IPS-20b (cell line): Measurements from ENCODE around the gene SKI.
A peak's percentile ranks its signal among the peaks of the same experiment; 100 is the strongest.

Experiments
- H3K27ac ChIP-seq: one replicate; pipeline ENCODE4 v1.5.1; 2013; ENCODE audit warnings: low read length
- H3K27me3 ChIP-seq: 2 replicates; pipeline ENCODE4 v1.6.1; 2013; ENCODE audit warnings: mild to moderate bottlenecking, low read length, inconsistent platforms; ENCODE audit not compliant: insufficient read depth
- H3K36me3 ChIP-seq: 2 replicates; pipeline ENCODE4 v1.6.1; 2013; ENCODE audit warnings: low read depth, mild to moderate bottlenecking, inconsistent platforms, low read length, moderate library complexity; ENCODE audit not compliant: insufficient read depth
- H3K4me1 ChIP-seq: 2 replicates; pipeline ENCODE4 v1.6.1; 2013; ENCODE audit warnings: mild to moderate bottlenecking, control low read depth, inconsistent platforms, low read length, moderate library complexity; ENCODE audit not compliant: insufficient read depth
- H3K4me3 ChIP-seq: 2 replicates; pipeline ENCODE4 v1.5.1; 2013; ENCODE audit warnings: mild to moderate bottlenecking, low read length, inconsistent platforms
- H3K9ac ChIP-seq: 2 replicates; pipeline ENCODE4 v1.6.1; 2013; ENCODE audit warnings: low read depth, mild to moderate bottlenecking, inconsistent platforms, low read length, moderate library complexity
- H3K9me3 ChIP-seq: 2 replicates; pipeline ENCODE4 v1.6.1; 2013; ENCODE audit warnings: mild to moderate bottlenecking, low read depth, low read length, inconsistent platforms; ENCODE audit not compliant: insufficient read depth

Gene SKI

DNA sequence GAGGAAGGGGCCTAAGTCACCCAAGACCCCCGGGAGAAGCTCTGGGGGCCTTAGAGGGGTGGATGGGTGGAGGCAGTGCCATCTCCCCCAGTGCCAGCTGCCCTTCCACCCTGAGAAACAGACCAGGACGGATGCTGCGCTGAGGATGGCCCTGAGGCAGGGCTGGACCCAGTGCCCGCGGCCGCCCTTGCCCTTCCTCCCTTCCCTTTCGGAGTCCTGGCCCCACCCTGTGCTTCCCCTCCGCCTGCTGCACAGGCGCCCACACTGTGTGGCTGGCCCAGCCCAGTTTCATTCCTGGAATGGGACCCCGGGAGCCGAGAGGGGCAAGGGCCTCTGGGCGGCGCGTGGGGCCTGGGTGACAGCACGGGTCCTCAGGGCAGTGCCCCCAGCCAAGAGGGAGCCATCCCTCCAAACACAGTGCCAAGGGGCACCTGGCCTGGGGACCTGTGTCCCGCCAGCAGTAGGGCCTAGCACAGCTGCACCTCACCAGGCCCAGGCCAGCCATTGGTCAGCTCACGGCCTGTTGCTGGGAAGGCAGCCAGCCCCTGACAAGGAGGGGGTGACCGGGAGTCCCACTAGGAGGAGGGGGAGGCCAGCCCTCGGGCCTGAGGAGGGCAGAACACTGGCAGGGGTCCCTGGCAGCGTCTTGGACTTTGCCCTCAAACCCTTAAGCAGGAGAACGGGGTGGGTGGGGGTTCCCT lies 13.4 kb upstream of the SKI start:
- Histone ChIP-seq H3K9me3 (no peaks in the 10 kb centered on the region), H3K4me3 (no peak overlapping the region), H3K9ac (no peak overlapping the region), H3K4me1 (no peaks in the 10 kb centered on the region; the same call in 1 of the 2 replicates), H3K27ac (no peak overlapping the region), H3K36me3 (no peaks in the 10 kb centered on the region), H3K27me3 (no peaks in the 10 kb centered on the region)

DNA sequence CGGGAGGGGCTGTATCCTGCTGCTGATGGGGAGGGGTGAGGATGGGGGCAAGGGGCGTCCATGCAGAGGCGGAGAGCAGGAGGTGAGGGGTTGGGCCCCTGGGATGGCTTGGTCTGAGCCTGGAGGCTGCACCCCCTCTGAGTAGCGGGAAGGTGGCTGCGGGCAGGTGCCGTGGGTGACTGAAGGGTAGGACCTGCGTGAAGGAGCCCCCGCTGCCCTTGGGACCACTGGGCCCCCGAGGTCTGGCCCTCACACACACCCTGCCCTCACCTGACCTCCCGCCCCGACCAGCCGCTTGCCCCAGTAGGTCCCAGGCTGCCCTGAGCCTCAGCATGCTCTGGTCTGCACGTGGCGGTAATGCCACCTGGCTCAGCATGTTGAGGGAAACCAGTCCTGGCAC lies 12.8 kb upstream of the SKI start:
- Histone ChIP-seq H3K27me3 (no peaks in the 10 kb centered on the region), H3K4me1 (no peaks in the 10 kb centered on the region; the same call in 1 of the 2 replicates), H3K36me3 (no peaks in the 10 kb centered on the region), H3K4me3 (no peak overlapping the region), H3K9me3 (no peaks in the 10 kb centered on the region), H3K9ac (no peak overlapping the region), H3K27ac (no peak overlapping the region)

DNA sequence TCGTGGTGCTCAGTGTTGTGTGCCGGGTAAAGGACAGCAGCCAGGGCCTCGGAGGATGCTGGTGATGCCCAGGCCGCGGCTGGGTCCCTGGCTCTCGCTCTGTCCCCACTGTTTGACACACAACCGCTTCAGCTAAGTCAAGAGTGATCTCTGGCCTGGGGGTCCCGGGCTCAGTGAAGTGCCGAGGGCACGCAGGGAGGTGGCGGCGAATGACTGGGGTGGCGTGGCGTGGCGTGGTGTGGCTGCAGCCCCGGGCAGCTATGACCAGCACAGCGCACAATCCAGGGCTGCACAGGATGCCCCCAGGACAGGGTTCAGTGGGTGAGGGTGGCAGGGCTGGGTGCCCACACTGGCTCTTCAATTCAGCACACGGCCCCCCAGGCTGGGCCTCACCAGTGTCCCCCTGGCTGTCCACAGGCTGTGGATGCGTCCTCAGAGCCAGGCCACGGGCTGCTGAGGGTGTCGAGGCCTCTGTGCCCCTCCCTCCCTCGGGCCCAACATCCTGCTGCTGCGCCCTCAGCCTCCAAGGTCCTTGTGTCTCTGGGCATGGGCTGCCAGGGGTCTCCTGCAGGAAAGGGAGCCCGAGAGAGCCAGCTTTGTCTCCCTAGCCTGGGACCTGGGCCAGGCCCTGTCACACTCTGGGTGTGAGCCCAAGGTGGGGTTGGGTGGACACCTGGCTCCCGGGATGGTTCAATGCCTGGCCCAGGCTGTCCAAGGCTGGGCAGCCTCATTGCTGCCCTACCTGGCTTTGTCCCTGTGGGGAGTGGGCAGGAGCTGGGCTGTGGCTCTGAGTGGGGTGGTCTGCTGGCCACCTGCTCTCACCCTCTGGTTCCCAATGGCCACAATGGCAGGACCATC lies 12.0 kb upstream of the SKI start:
- H3K27ac ChIP-seq: no peak overlapping the region
- H3K36me3 ChIP-seq: no peaks in the 10 kb centered on the region
- no peaks in the 10 kb centered on the region for H3K9me3 ChIP-seq
- no peaks in the 10 kb centered on the region; the same call in 1 of the 2 replicates for H3K4me1 ChIP-seq
- no peak overlapping the region for H3K4me3 ChIP-seq
- H3K9ac ChIP-seq: no peak overlapping the region
- H3K27me3 ChIP-seq: no peaks in the 10 kb centered on the region

DNA sequence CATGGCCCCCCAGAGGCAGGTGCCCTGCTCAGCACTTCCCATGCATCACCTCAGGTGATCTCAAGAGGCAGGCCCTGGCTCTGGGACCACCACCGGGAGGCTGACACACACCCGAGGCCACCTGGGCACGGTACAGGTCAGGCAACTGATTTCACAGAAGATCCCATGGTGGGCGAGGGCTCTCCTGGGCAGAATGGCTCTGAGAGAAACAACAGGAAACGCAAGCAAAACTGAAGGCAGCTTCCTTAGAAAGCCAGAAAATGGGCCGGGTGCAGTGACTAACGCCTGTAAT lies 11.4 kb upstream of the SKI start:
- Histone ChIP-seq H3K27ac (no peak overlapping the region), H3K27me3 (no peaks in the 10 kb centered on the region), H3K9ac (no peak overlapping the region), H3K4me1 (no peaks in the 10 kb centered on the region; the same call in 1 of the 2 replicates), H3K4me3 (no peak overlapping the region), H3K36me3 (no peaks in the 10 kb centered on the region), H3K9me3 (no peaks in the 10 kb centered on the region)

DNA sequence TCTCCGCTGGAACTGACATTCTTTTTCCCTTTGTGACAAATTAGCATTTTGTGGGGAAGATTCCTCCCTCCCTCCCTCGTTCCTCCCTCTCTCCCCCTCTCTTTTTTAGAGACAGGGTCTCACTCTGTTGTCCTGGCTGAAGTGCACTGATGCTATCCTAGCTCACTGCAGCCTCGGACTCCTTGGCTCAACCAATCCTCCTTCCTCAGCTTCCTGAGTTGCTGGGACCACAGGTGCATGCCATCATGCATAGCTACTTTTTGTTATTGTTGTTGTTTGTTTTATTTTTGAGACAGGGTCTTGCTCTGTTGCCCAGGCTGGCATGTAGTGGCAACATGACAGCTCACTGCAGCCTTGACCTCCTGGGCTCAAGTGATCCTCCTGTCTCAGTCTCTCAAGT lies 6.8 kb upstream of the SKI start:
- Histone ChIP-seq H3K27me3 (peaks cover 3% of the 10 kb centered on the region; the same call in 1 of the 2 replicates), H3K9ac (no peak overlapping the region), H3K4me1 (no peaks in the 10 kb centered on the region), H3K36me3 (no peaks in the 10 kb centered on the region), H3K4me3 (no peak overlapping the region), H3K27ac (no peak overlapping the region), H3K9me3 (no peaks in the 10 kb centered on the region)

DNA sequence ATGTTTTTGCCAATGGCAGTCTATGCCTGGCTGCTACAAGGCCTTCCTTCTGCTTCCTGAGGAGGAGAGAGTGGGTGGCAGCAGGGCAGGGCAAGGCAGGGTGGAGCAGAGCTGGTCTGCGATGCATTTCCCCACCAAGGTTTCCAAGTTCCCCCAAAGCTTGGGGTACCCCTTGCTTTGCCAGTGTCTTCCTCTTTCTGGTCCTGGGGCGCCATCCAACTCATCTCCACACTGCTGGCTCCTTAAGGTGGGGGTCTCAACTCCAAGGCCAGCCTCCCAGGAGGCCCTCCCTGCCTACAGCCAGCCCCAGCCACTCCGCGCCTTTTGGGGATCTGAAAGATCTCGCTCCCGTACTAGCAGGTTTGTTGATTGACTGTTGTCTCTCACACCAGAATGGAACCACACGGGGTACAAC lies 3.9 kb upstream of the SKI start:
- H3K4me1 ChIP-seq: no peaks in the 10 kb centered on the region
- peaks cover 8% of the 10 kb centered on the region; the same call in 1 of the 2 replicates for H3K27me3 ChIP-seq
- no peaks in the 10 kb centered on the region for H3K9me3 ChIP-seq
- H3K36me3 ChIP-seq: no peaks in the 10 kb centered on the region
- H3K27ac ChIP-seq: no peak overlapping the region
- H3K9ac ChIP-seq: no peak overlapping the region
- no peak overlapping the region for H3K4me3 ChIP-seq

DNA sequence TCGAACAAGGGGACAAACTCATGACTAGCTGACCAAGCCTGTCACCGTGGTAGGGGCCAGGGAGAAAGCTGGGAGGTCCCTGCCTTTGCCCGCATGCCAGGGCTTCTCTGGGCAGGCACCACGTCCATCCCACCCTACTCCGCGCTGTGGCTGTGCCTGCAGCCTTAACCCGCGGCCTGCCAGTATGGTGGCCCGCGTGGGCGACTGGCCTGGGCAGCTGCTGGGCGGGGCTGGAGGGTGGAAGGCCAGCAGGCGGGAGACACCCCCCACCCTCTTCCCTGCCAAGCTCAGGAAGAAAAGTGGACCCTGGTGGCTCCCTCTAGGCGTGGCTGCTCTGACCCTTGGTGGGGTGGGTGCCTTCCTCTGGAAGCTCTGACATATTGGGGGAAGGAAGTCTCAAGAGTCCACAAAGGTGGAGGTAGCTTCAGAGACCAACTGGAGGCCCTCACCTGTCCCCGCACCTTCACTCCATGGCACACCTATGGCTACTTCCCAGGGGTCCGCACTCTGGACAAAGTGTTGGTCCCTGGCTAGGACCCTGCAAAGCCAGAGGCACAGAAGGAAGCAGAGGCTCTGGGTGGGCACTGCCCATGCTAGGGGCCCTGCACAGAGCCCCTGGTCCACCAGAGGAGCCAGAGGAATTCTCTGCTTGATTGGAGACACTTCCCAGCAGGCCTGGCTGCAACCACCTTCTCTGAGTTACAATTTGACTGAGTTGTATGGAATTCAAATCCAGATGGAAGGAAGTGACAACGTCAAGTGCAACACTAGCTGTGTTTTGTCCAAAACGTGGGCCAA lies 3.3 kb upstream of the SKI start:
- Histone ChIP-seq H3K4me1 (no peaks in the 10 kb centered on the region; the same call in 1 of the 2 replicates), H3K27ac (no peak overlapping the region), H3K9me3 (no peaks in the 10 kb centered on the region), H3K36me3 (no peaks in the 10 kb centered on the region), H3K27me3 (peaks cover 8% of the 10 kb centered on the region; the same call in 1 of the 2 replicates), H3K9ac (no peak overlapping the region), H3K4me3 (no peak overlapping the region)

DNA sequence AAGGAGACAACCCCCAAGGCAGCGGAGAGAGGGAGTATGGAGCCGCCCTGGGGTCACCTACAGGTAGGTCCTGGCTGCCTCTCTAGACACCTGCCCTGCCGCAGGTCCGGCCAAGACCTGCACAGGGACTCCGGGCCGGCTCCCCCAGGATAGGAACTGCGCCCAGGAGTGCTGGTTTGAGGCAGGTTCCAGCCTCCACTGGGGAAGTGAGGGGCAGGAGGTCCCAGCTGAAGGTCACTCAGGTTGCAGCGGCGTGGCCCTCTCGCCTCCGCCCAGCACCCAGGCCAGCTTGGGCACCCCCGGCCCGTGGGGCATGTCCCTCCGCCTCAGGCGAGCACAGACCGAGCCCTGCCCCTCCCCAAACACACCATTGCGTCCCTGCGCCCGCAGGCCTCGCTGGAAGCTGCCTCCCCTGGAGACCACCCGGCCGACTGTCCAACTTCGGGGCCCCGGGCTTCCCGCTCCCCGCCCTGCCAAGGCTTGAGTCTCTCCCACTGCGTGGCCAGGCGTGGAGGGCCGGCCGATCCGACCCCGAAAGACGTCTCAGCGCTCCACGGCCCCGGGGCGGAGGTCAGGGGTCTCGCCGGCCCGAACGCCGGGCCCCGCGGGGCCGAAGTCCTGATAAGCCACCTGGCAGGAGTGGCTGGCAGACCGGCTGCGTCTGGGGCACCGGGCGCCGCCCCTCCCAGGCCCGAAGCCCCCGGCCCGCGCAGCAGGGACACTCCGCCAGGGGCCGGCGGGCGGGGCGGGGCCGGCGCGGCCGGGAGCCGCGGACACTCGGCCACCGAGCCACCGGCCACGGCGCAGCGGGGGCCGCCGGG lies 1.4 kb upstream of the SKI start:
- H3K9me3 ChIP-seq: no peaks in the 10 kb centered on the region
- H3K4me3 ChIP-seq: peak overlapping the region; percentile 66; the same call in 1 of the 2 replicates
- peaks cover 3% of the 10 kb centered on the region; the same call in 1 of the 2 replicates for H3K4me1 ChIP-seq
- peaks cover 8% of the 10 kb centered on the region; the same call in 1 of the 2 replicates for H3K27me3 ChIP-seq
- no peaks in the 10 kb centered on the region for H3K36me3 ChIP-seq
- H3K9ac ChIP-seq: peak overlapping the region; percentile 75; the same call in 1 of the 2 replicates
- H3K27ac ChIP-seq: no peak overlapping the region

DNA sequence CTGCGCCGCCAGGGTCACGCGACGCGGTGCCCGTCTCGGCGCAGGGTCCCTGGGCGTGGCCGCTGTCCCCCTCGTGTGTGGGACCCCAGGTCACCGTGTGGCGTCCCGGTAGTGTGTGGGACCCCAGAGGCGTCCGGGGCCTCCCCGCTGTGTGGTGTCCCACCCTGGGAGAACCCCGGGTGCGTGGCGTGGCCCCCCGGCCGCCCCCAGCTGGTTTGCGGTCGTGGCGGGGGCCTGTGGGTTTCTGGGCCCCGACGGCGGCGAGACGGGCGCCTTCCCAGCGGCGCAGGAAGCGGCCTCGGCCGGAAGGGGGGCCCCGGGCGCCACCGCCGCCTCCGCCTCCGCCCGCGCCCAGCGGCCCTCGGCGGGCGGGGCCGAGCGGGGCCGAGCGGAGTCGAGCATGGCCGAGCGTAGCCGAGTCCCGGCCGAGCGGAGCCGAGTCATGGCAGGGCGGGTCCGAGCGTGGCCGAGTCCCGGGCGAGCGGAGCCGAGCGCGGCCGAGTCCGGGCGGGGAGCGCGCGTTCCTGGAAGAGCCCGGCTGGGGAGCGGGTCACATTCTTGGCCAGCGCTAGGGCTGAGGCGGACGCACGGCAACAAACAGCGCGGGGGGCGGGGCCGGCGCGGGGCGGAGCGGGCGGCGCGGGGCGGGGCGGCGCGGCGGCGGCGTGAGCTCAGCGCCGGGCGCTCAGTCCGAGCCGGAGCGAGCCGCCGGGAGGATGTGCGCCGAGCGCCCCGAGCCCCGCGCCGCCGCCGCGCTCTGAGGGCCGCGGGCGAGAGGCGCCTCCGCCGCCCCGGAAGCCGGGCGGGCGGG lies 568 bp upstream of the SKI start:
- Histone ChIP-seq H3K4me1 (peaks cover 3% of the 10 kb centered on the region; the same call in 1 of the 2 replicates), H3K9me3 (no peaks in the 10 kb centered on the region), H3K27ac (no peak overlapping the region), H3K9ac (peak overlapping the region; percentile 75; the same call in 1 of the 2 replicates), H3K27me3 (peaks cover 8% of the 10 kb centered on the region; the same call in 1 of the 2 replicates), H3K4me3 (peak overlapping the region; percentile 66; the same call in 1 of the 2 replicates), H3K36me3 (no peaks in the 10 kb centered on the region)

DNA sequence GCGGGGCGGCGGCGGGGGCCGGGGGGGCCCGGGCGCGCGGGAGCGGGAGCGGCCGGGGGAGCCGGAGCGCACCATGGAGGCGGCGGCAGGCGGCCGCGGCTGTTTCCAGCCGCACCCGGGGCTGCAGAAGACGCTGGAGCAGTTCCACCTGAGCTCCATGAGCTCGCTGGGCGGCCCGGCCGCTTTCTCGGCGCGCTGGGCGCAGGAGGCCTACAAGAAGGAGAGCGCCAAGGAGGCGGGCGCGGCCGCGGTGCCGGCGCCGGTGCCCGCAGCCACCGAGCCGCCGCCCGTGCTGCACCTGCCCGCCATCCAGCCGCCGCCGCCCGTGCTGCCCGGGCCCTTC lies 546 bp downstream of the SKI start:
- Histone ChIP-seq H3K4me3 (peak overlapping the region; percentile 87), H3K27me3 (peaks cover 8% of the 10 kb centered on the region; the same call in 1 of the 2 replicates), H3K4me1 (peaks cover 8% of the 10 kb centered on the region; the same call in 1 of the 2 replicates), H3K36me3 (no peaks in the 10 kb centered on the region), H3K9ac (peak overlapping the region; percentile 80; the same call in 1 of the 2 replicates), H3K9me3 (no peaks in the 10 kb centered on the region), H3K27ac (no peak overlapping the region)
